Stimulated activated CD8-positive, alpha-beta memory T cell treated with anti-CD3 and anti-CD28 coated beads, Interleukin-7, amount 100 ng/mL, for 4 hours (primary cell): ENCODE measurements around the gene ATP2B2.

ENCODE experiments used
- DNase-seq, 2 donors: peaks; one replicate each; pipeline ENCODE4 v3.0.0-alpha.2; 2020; ENCODE audit warnings: low read depth in 2 of 2

The ATP2B2 gene

GRCh38 chr3:10511809-10512494 is 6.6 kb upstream of the ATP2B2 start:
- no peak for DNase-seq

- no peak for DNase-seq
These were observed 5.5 kb upstream of the ATP2B2 start for GRCh38 chr3:10510743-10511432.

GRCh38 chr3:10510086-10510742 is 4.8 kb upstream of the ATP2B2 start:
- DNase-seq = no peak

GRCh38 chr3:10509325-10509724 is 3.9 kb upstream of the ATP2B2 start:
- no peak for DNase-seq

- no peak for DNase-seq
These were observed 3.4 kb upstream of the ATP2B2 start for GRCh38 chr3:10508619-10509260.

- DNase-seq = no peak
These were observed 2.8 kb upstream of the ATP2B2 start for GRCh38 chr3:10508235-10508618.

- no peak for DNase-seq
These were observed 1.9 kb upstream of the ATP2B2 start for GRCh38 chr3:10507331-10507730.

- DNase-seq = no peak
These were observed 1.3 kb upstream of the ATP2B2 start for GRCh38 chr3:10506696-10507095.

GRCh38 chr3:10505791-10506585 is 602 bp upstream of the ATP2B2 start:
- no peak for DNase-seq

GRCh38 chr3:10504171-10505049 is 976 bp downstream of the ATP2B2 start:
- DNase-seq = no peak

- DNase-seq = no peak
These were observed 2.1 kb downstream of the ATP2B2 start for GRCh38 chr3:10503217-10503796.

GRCh38 chr3:10502185-10502880 is 3.1 kb downstream of the ATP2B2 start:
- DNase-seq = no peak

GRCh38 chr3:10501664-10502052 is 3.7 kb downstream of the ATP2B2 start:
- no peak for DNase-seq

GRCh38 chr3:10500717-10501663 is 4.4 kb downstream of the ATP2B2 start:
- DNase-seq = no peak

- DNase-seq = no peak
These were observed 7.1 kb downstream of the ATP2B2 start for GRCh38 chr3:10498271-10498670.

- DNase-seq = no peak
These were observed 7.9 kb downstream of the ATP2B2 start for GRCh38 chr3:10497439-10497838.

GRCh38 chr3:10496121-10496863 is 9.1 kb downstream of the ATP2B2 start:
- DNase-seq = no peak

GRCh38 chr3:10495614-10496013 is 9.8 kb downstream of the ATP2B2 start:
- no peak for DNase-seq
